PC-9 (cell line): Measurements from ENCODE around the gene LTB. TPM values are rescaled to one million over a fixed set of nuclear protein-coding genes. Genes with fewer than 3 reads are reported as not detected.
A peak's percentile ranks its signal among the peaks of the same experiment; 100 is the strongest.

Source experiments
- BruUV-seq: library from RNA; stranded (reverse); fragments of 400-500 nt; replicated peaks from 2 replicates; lab custom pipeline; 2021; lab: Mats Ljungman, UMichigan
- CTCF ChIA-PET: fragments of 300-600 bp; sonication (Branson Sonifier 250); formaldehyde crosslinking; loops from one replicate; lab custom pipeline; 2022; ENCODE audit warnings: antibody characterized with exemption; lab: Charles Lee
- POLR2A ChIA-PET: fragments of 300-600 bp; sonication (Branson Sonifier 250); formaldehyde crosslinking; loops from one replicate; lab custom pipeline; 2022; ENCODE audit warnings: antibody characterized with exemption; ENCODE audit not compliant: unreplicated experiment; lab: Charles Lee
- DNase-seq, 2 experiments: peaks; one replicate each; pipeline versions ENCODE4 v3.0.0 to v3.0.0-alpha.2; 2015 to 2022; ENCODE audit warnings: mixed read lengths in 1 of 2
- H2AFZ ChIP-seq: fragments of 200-600 bp; sonication (generic); 2 replicates; pipeline ENCODE4 v1.8.1; 2017; ENCODE audit warnings: antibody characterized with exemption
- H3F3A ChIP-seq: fragments of 200-600 bp; sonication (generic); 2 replicates; pipeline ENCODE4 v1.8.1; 2017; ENCODE audit warnings: antibody characterized with exemption, mild to moderate bottlenecking, low read depth; ENCODE audit not compliant: insufficient read depth
- H3K27ac ChIP-seq: fragments of 200-600 bp; sonication (generic); 2 replicates; pipeline ENCODE4 v1.6.1; 2016; ENCODE audit warnings: mixed run types
- H3K27me3 ChIP-seq: fragments of 200-600 bp; sonication (generic); 2 replicates; pipeline ENCODE4 v1.6.1; 2016; ENCODE audit warnings: low read depth, mixed run types; ENCODE audit not compliant: insufficient read depth
- H3K36me3 ChIP-seq: fragments of 200-600 bp; sonication (generic); 2 replicates; pipeline ENCODE4 v1.6.1; 2016; ENCODE audit warnings: low read depth, mixed run types
- H3K4me1 ChIP-seq: fragments of 200-600 bp; sonication (generic); replicated peaks from 2 replicates; pipeline ENCODE4 v1.6.1; 2016; ENCODE audit warnings: mixed run types; ENCODE audit not compliant: insufficient read depth
- H3K4me2 ChIP-seq: fragments of 200-600 bp; sonication (generic); 2 replicates; pipeline ENCODE4 v1.6.1; 2017; ENCODE audit warnings: mixed run types
- H3K4me3 ChIP-seq: fragments of 200-600 bp; sonication (generic); 2 replicates; pipeline ENCODE4 v1.6.1; 2016; ENCODE audit warnings: mixed run types
- H3K79me2 ChIP-seq: fragments of 200-600 bp; sonication (generic); 2 replicates; pipeline ENCODE4 v1.6.1; 2017; ENCODE audit warnings: low read depth, mixed run types
- H3K9me2 ChIP-seq: fragments of 200-600 bp; sonication (generic); 2 replicates; pipeline ENCODE4 v1.8.1; 2017; ENCODE audit warnings: mild to moderate bottlenecking; ENCODE audit not compliant: insufficient read depth
- H3K9me3 ChIP-seq: fragments of 200-600 bp; sonication (generic); 2 replicates; pipeline ENCODE4 v1.8.1; 2016; ENCODE audit warnings: low read depth; ENCODE audit not compliant: insufficient read depth
- H4K20me1 ChIP-seq: fragments of 200-600 bp; sonication (generic); 2 replicates; pipeline ENCODE4 v1.8.1; 2017; ENCODE audit not compliant: insufficient read depth
- EZH2 ChIP-seq: fragments of 200-600 bp; sonication (generic); IDR thresholded peaks from 2 replicates; pipeline ENCODE4 v1.8.0; 2017; ENCODE audit warnings: antibody characterized with exemption, low read depth
- intact Hi-C: fragments of 100-400 bp; cut with micrococcal nuclease; formaldehyde crosslinking; loops from one replicate; pipeline ENCODE4 v1.10.0; 2022; ENCODE audit not compliant: unreplicated experiment
- total RNA-seq: library from RNA; stranded (reverse); gene quantifications from 2 replicates; pipeline ENCODE4 v1.2.3, GENCODE V29; 2021
- TF ChIP-seq, protein P1 (sequence below): fragments of 200-600 bp; sonication (generic); conservative IDR thresholded peaks from 2 replicates; pipeline ENCODE4 v1.6.1; 2017; ENCODE audit warnings: mixed run types, antibody characterized with exemption, mild to moderate bottlenecking, moderate library complexity

The LTB gene
- total RNA-seq, 1 experiment from 2014 or later, result not detected

DNA sequence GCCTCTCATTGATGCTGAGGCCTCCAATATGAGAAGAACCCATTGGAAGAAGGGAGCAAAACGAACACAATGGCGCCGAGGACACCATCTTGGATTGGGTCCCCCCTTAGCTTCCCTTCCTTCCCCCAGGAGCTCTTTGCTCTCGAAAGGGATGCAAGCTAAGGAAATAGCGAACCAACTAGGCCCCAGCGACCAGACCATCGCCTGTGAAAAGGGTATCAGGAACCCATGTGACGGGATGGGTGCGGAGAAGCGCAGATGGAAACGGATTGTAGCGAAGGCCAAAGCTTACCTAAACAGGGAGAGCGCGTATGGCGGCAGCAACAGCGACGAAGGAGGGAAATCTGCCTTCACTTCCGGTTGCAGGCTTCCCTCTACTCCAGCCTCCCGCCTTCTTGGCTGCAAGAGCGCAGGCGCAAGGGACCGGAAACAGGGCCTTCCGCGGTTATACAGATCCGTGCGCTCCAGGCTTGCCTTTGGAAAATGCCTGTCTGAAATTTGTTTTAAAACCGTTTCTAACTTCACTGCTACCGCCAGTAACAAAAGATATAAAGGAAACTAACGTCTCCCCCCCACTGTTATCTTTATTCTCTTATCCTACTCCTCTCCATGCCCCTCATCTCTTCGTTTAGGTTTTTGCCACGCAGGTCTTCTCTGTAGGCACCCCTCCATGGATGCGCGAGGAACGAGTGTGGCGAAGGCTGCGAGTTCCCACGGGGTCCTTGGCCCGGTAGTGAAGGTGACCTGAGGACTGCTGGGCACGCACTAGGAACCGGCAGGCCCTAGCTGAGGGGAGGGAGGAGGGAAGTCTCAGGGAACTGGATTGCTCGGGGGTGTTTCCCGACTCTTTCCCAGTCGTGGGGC is 40.3 kb downstream of the LTB start, which contains the start of gene DDX39B:
Gene DDX39B, minus strand, starts transcription at position 346 of the 864 bp plus-strand sequence. CDS start 1,471 bp downstream, outside the sequence.
- Histone ChIP-seq H3K79me2 (peaks cover 57% of the 10 kb centered on the region), H3K4me1 (peaks cover 29% of the 10 kb centered on the region), H3K9me3 (no peaks in the 10 kb centered on the region), H3K36me3 (peaks cover 29% of the 10 kb centered on the region), H3F3A (peaks cover 35% of the 10 kb centered on the region; the same call in 1 of the 2 replicates), H3K9me2 (no peaks in the 10 kb centered on the region), H3K27me3 (no peaks in the 10 kb centered on the region), H3K27ac (peak within 1 kb of the TSS; percentile 95), H2AFZ (peak within 1 kb of the TSS; percentile 82), H3K4me2 (peak within 1 kb of the TSS; percentile 76), H3K4me3 (peak within 1 kb of the TSS; percentile 75), H4K20me1 (peaks cover 43% of the 10 kb centered on the region)
- ChIA-PET POLR2A (interaction anchor here (0.6 to 1.5 kb wide), 11 partner anchors 29 to 1430 kb away, joined by 3 to 12 read pairs (median 5); partner anchors contain the start of genes LSM2 and MICB), CTCF (interaction anchor here (0.6 to 1.2 kb wide), 5 partner anchors 46 to 588 kb away, joined by 3 to 4 read pairs (median 3); partner anchors contain the start of gene SKIC2)
- intact Hi-C loops, result loop anchor here (1.0 to 10.0 kb wide), 5 partner anchors 44 to 653 kb away; partner anchors contain the start of genes CLIC1, GPSM3, HSPA1B and MICB
- DNase-seq, result peak; percentile 89 to 90
- TF ChIP-seq, protein P1, sequence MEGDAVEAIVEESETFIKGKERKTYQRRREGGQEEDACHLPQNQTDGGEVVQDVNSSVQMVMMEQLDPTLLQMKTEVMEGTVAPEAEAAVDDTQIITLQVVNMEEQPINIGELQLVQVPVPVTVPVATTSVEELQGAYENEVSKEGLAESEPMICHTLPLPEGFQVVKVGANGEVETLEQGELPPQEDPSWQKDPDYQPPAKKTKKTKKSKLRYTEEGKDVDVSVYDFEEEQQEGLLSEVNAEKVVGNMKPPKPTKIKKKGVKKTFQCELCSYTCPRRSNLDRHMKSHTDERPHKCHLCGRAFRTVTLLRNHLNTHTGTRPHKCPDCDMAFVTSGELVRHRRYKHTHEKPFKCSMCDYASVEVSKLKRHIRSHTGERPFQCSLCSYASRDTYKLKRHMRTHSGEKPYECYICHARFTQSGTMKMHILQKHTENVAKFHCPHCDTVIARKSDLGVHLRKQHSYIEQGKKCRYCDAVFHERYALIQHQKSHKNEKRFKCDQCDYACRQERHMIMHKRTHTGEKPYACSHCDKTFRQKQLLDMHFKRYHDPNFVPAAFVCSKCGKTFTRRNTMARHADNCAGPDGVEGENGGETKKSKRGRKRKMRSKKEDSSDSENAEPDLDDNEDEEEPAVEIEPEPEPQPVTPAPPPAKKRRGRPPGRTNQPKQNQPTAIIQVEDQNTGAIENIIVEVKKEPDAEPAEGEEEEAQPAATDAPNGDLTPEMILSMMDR, result no peak
- BruUV-seq, result no TSS peak

GRCh38 chr6:31541059-31541657 is 41.1 kb downstream of the LTB start:
- intact Hi-C loops, result loop anchor here (1.0 to 10.0 kb wide), 4 partner anchors 43 to 654 kb away; partner anchors contain the start of genes CLIC1, GPSM3, HSPA1B and MICB
- Histone ChIP-seq H3K4me3 (peak overlapping the region; percentile 75), H2AFZ (0 out of 2 replicates have a peak overlapping the region, but pooled peaks have one; percentile 82), H3K27ac (peak overlapping the region; percentile 95), H3K27me3 (no peaks in the 10 kb centered on the region), H3K4me1 (peaks cover 29% of the 10 kb centered on the region), H3F3A (peaks cover 40% of the 10 kb centered on the region; the same call in 1 of the 2 replicates), H3K9me2 (no peaks in the 10 kb centered on the region), H3K4me2 (peak overlapping the region; percentile 76), H3K79me2 (peaks cover 65% of the 10 kb centered on the region), H4K20me1 (peaks cover 51% of the 10 kb centered on the region), H3K9me3 (no peaks in the 10 kb centered on the region), H3K36me3 (peaks cover 35% of the 10 kb centered on the region)
- CTCF ChIA-PET, result interaction anchor here (0.6 to 0.7 kb wide), 3 partner anchors 46 to 589 kb away, joined by 3 to 4 read pairs (median 3); partner anchors contain the start of gene SKIC2
- TSS peak; percentile 52 for BruUV-seq
- TF ChIP-seq, protein P1, result no peak
- no peak for TF ChIP-seq EZH2
- peak in 1 of 2 experiments; percentile 43 for DNase-seq
- POLR2A ChIA-PET, result interaction anchor here (0.6 to 1.5 kb wide), 13 partner anchors 31 to 1431 kb away, joined by 3 to 12 read pairs (median 4); partner anchors contain the start of genes LSM2 and MICB

DNA sequence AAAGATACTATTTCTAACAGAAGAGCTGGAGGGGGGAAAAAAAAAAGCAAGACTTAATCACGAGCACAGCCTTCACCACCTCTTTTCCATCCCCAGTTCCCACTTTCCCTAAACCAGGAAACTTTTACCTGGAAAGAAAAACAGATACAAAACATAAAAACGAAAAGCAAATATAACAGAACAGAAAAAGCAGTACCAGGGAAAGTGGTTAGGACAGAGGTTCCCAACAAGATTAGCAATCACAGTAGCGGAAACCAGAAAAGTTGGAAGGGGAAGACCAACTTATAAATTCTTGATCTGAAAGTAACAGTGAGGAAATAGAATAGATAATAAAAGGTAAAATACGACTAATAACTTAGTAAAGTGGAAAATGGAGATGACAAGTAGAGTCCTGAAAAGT is 41.6 kb downstream of the LTB start:
- peaks cover 45% of the 10 kb centered on the region; the same call in 1 of the 2 replicates for H3F3A ChIP-seq
- H3K27me3 ChIP-seq, result no peaks in the 10 kb centered on the region
- H3K27ac ChIP-seq, result peak overlapping the region; percentile 95
- peaks cover 70% of the 10 kb centered on the region for H3K79me2 ChIP-seq
- peaks cover 41% of the 10 kb centered on the region for H3K36me3 ChIP-seq
- POLR2A ChIA-PET, result interaction anchor here (0.6 to 0.7 kb wide), 4 partner anchors 9 to 139 kb away, joined by 4 to 5 read pairs (median 4); no protein-coding TSS in a partner anchor
- peak overlapping the region; percentile 75 for H3K4me3 ChIP-seq
- no TSS peak for BruUV-seq
- peak overlapping the region; percentile 76 for H3K4me2 ChIP-seq
- peaks cover 29% of the 10 kb centered on the region for H3K4me1 ChIP-seq
- H3K9me3 ChIP-seq, result no peaks in the 10 kb centered on the region
- CTCF ChIA-PET, result no interaction called here
- TF ChIP-seq EZH2, result no peak
- TF ChIP-seq, protein P1, result no peak
- H3K9me2 ChIP-seq, result no peaks in the 10 kb centered on the region
- H4K20me1 ChIP-seq, result peaks cover 56% of the 10 kb centered on the region
- H2AFZ ChIP-seq, result no peak overlapping the region
- intact Hi-C loops, result loop anchor here (1.0 to 10.0 kb wide), 4 partner anchors 42 to 654 kb away; partner anchors contain the start of genes CLIC1, GPSM3, HSPA1B and MICB
- no peak for DNase-seq
